GM10266 (cell line): ENCODE measurements around the gene SNX3.

ENCODE experiments used
- DNase-seq: peaks from one replicate; pipeline ENCODE4 v3.0.0; 2012; ENCODE audit errors: extremely low spot score
- TF ChIP-seq, protein P1 (sequence below): IDR thresholded peaks from 2 replicates; pipeline ENCODE4 v1.5.1; 2012; ENCODE audit warnings: mild to moderate bottlenecking, low read depth; ENCODE audit not compliant: control insufficient read depth, insufficient read depth; ENCODE audit errors: missing control alignments

The SNX3 gene

DNA sequence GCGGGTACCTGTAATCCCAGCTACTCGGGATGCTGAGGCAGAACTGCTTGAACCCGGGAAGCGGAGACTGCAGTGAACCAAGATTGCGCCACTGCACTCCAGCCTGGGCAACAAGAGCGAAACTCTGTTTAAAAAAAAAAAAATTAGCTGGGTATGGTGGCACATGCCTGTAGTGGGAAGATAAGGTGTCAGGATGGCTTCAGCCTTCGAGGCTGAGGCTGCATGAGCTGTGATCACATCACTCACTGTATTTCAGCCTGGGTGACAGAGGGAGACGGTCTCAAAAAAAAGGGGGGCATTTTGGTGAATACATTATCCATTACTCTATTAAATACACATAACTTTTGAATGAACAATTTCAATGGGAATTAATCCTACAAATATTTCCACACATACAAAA, 32.4 kb downstream of the SNX3 start:
- no peak for DNase-seq
- TF ChIP-seq, protein P1, sequence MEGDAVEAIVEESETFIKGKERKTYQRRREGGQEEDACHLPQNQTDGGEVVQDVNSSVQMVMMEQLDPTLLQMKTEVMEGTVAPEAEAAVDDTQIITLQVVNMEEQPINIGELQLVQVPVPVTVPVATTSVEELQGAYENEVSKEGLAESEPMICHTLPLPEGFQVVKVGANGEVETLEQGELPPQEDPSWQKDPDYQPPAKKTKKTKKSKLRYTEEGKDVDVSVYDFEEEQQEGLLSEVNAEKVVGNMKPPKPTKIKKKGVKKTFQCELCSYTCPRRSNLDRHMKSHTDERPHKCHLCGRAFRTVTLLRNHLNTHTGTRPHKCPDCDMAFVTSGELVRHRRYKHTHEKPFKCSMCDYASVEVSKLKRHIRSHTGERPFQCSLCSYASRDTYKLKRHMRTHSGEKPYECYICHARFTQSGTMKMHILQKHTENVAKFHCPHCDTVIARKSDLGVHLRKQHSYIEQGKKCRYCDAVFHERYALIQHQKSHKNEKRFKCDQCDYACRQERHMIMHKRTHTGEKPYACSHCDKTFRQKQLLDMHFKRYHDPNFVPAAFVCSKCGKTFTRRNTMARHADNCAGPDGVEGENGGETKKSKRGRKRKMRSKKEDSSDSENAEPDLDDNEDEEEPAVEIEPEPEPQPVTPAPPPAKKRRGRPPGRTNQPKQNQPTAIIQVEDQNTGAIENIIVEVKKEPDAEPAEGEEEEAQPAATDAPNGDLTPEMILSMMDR = no peak

DNA sequence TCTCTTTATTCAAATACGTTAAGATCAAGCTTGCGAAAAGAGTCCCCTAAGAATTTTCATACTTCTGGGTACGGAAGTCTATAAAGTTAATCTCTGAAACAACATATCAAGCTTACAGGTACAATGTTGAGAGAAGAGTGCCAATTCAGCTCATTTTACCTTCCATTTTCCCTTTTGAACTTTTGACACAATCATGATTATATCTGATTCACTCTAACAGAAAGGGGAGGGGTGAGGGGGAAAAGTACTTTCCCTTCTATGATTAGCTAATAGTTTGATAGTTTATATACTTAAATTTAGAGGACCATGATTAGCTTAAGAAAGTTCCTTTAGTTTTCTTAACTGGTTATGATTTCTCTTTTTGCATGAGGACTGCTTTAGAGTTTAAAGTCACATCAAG, 33.5 kb downstream of the SNX3 start:
- TF ChIP-seq, protein P1 = no peak
- no peak for DNase-seq

DNA sequence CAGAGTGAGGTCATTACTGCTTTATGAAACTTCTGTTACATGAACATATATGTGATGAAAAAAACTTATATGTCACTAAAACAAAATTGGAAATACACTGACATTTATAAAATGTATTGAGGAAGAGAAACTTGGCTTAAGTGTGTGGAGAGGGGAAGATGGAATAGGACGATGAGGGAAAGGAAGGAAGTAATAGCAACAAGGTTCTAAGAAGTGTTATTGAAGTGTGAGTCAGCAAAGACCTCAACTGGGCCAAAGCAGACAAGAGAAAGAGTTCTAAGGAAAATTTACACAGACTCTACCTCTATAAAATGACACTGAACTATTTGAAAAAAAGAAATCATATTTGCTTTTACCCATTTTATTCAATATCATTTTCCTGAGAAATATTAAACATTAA, 38.3 kb downstream of the SNX3 start:
- no peak for DNase-seq
- TF ChIP-seq, protein P1 = no peak

DNA sequence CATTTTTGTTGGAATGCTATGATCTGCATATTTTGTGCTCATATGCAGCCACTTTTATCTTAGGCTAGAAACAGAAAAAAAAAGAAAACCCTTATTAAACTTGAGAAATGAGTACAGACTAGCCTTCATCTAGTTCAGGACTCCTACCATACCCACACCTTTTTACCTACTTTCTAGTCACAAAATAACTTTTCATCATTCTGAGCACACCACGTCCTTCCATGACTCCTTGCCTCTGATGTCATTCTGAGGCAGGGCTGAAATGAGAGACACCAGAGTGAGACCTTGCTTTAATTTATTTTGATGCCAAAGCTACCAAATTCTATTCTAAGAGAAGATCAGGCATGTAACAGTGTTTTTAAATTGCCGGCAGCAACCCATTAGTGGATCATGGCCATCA, 38.8 kb downstream of the SNX3 start:
- no peak for DNase-seq
- TF ChIP-seq, protein P1 = no peak

DNA sequence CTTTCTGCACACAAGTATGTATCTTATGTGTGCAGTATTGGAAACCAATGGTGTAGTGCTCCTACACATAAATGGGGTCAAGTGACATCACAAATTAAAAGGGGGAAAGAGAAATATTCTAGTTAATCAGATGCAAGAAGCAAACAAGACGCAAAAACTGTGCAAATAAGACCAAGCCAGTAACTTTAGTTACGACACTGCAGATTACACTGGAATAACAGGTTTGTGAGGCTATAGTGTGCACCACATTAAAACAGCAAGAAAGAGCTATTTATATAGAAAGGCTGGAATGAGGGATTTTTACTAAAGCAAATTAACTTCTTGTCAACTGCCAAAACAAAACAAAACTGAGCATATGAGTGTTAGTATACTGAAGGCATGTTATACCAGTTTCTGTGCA, 49.2 kb downstream of the SNX3 start:
- TF ChIP-seq, protein P1 = no peak
- no peak for DNase-seq

DNA sequence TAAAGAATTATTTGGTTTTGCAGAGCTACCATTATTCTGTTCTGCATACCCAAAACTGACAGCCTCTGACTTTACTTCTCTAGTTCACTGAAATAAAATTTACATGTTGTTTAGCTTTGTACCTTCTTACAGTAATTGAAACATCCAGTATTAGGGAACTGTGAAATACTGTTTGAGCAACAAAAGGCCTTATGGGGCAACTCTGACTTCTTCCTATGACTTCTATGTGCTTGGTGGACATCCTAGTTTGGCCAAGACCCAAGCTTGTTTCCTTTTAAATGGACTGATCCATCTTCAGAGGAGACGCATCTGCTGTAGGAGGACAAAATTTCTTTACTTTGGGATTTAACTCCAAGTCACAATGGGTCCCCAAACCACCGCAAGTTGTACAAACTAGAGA, 50.3 kb downstream of the SNX3 start:
- TF ChIP-seq, protein P1 = no peak
- DNase-seq = no peak

DNA sequence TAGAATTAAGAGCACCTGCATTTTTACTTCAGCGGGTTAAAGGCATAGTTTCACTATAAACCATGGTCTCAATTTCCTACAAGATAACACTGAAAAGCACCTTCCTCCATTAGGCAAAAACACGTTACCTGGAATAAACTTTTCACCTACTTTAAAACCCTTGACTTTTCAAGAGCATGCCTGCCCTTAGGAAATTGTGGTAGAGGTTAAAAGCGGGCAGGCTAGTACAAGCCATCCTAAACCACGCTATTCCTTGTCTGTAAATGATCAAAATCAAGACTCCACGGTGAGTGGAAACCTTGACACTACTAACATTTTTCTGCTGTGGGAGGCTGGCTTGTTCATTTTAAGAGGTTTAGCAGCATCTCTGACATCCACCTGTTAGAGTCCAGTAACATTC, 51.1 kb downstream of the SNX3 start:
- TF ChIP-seq, protein P1 = no peak
- no peak for DNase-seq

DNA sequence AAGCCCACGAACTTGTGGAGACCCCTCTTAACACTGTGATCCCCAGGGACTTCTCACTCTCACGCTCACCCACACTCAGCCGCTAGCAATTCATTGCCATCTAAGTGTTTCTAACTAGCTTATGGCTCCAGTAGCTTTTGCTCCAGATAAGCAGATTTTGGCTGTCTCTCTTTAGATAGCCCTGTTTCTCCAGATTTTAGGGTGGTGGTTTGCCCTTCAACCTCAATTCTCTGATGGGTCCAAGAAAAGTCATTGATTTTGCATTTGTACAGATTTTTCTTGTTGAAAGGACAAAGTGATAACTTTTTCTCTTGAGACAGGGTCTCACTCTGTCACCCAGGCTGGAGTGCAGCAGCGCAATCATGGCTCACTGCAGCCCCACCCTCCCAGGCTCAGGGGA, 53.8 kb downstream of the SNX3 start:
- TF ChIP-seq, protein P1 = no peak
- no peak for DNase-seq
